Ureter (tissue), 1 donor: ENCODE data around the gene ZFX. TPM values are rescaled to one million over a fixed set of nuclear protein-coding genes. Genes with fewer than 3 reads are reported as not detected.
"Not testable (repeated sequence)": the region's sequence is repeated elsewhere in the genome, so short reads cannot be mapped to it uniquely, and the experiment has no call there.

Experiments used
- DNase-seq: peaks from one replicate; pipeline ENCODE4 v3.0.0-alpha.2; 2020; ENCODE audit warnings: low spot score
- total RNA-seq: library from RNA; stranded (reverse); gene quantifications from one replicate; pipeline ENCODE4 v1.2.4, GENCODE V29; 2023
- donor health status: DM: yes; HTN: yes; CAD: no.

The ZFX gene
- total RNA-seq, 1 donor from 2014 or later = 75.0 TPM

- DNase-seq = no peak
Measured at GRCh38 chrX:24151513-24151912, 2.0 kb downstream of the ZFX start.

GRCh38 chrX:24153178-24153795 is 3.8 kb downstream of the ZFX start:
- no peak for DNase-seq

- DNase-seq = no peak
Measured at GRCh38 chrX:24153796-24154189, 4.3 kb downstream of the ZFX start.

- no peak for DNase-seq
Measured at GRCh38 chrX:24154490-24155034, 5.0 kb downstream of the ZFX start.

GRCh38 chrX:24155747-24156146 is 6.2 kb downstream of the ZFX start:
- DNase-seq = not testable (repeated sequence)

- DNase-seq = no peak
Measured at GRCh38 chrX:24156177-24156576, 6.6 kb downstream of the ZFX start.

- DNase-seq = no peak
Measured at GRCh38 chrX:24158881-24159280, 9.4 kb downstream of the ZFX start.

GRCh38 chrX:24166078-24166477 is 16.5 kb downstream of the ZFX start:
- DNase-seq = no peak

GRCh38 chrX:24167719-24168472 is 18.4 kb downstream of the ZFX start:
- DNase-seq = no peak

GRCh38 chrX:24168807-24169206 is 19.3 kb downstream of the ZFX start:
- DNase-seq = no peak

- DNase-seq = no peak
Measured at GRCh38 chrX:24169211-24169610, 19.7 kb downstream of the ZFX start.

GRCh38 chrX:24173115-24173847 is 23.8 kb downstream of the ZFX start:
- DNase-seq = no peak

GRCh38 chrX:24175276-24175675 is 25.7 kb downstream of the ZFX start:
- DNase-seq = no peak

GRCh38 chrX:24178441-24178840 is 28.9 kb downstream of the ZFX start:
- no peak for DNase-seq

- DNase-seq = no peak
Measured at GRCh38 chrX:24184018-24184417, 34.5 kb downstream of the ZFX start.

GRCh38 chrX:24186483-24186882 is 37.0 kb downstream of the ZFX start:
- no peak for DNase-seq

- no peak for DNase-seq
Measured at GRCh38 chrX:24186986-24187385, 37.5 kb downstream of the ZFX start.

GRCh38 chrX:24189490-24189889 is 40.0 kb downstream of the ZFX start:
- no peak for DNase-seq

GRCh38 chrX:24190500-24191156 is 41.1 kb downstream of the ZFX start:
- DNase-seq = no peak

- no peak for DNase-seq
Measured at GRCh38 chrX:24196509-24196908, 47.0 kb downstream of the ZFX start.

- DNase-seq = no peak
Measured at GRCh38 chrX:24198101-24198500, 48.6 kb downstream of the ZFX start.

GRCh38 chrX:24200133-24200532 is 50.6 kb downstream of the ZFX start:
- no peak for DNase-seq
